PC-9 (cell line): ENCODE results near the gene SLC10A7. TPM values are rescaled to one million over a fixed set of nuclear protein-coding genes. Genes with fewer than 3 reads are reported as not detected.

Experiments
- BruUV-seq: library from RNA; stranded (reverse); fragments of 400-500 nt; replicated peaks from 2 replicates; lab custom pipeline; 2021; lab: Mats Ljungman, UMichigan
- CTCF ChIA-PET: fragments of 300-600 bp; sonication (Branson Sonifier 250); formaldehyde crosslinking; loops from one replicate; lab custom pipeline; 2022; ENCODE audit warnings: antibody characterized with exemption; lab: Charles Lee
- POLR2A ChIA-PET: fragments of 300-600 bp; sonication (Branson Sonifier 250); formaldehyde crosslinking; loops from one replicate; lab custom pipeline; 2022; ENCODE audit warnings: antibody characterized with exemption; ENCODE audit not compliant: unreplicated experiment; lab: Charles Lee
- DNase-seq, 2 experiments: peaks; one replicate each; pipeline versions ENCODE4 v3.0.0 to v3.0.0-alpha.2; 2015 to 2022; ENCODE audit warnings: mixed read lengths in 1 of 2
- H2AFZ ChIP-seq: fragments of 200-600 bp; sonication (generic); 2 replicates; pipeline ENCODE4 v1.8.1; 2017; ENCODE audit warnings: antibody characterized with exemption
- H3F3A ChIP-seq: fragments of 200-600 bp; sonication (generic); 2 replicates; pipeline ENCODE4 v1.8.1; 2017; ENCODE audit warnings: antibody characterized with exemption, mild to moderate bottlenecking, low read depth; ENCODE audit not compliant: insufficient read depth
- H3K27ac ChIP-seq: fragments of 200-600 bp; sonication (generic); 2 replicates; pipeline ENCODE4 v1.6.1; 2016; ENCODE audit warnings: mixed run types
- H3K27me3 ChIP-seq: fragments of 200-600 bp; sonication (generic); 2 replicates; pipeline ENCODE4 v1.6.1; 2016; ENCODE audit warnings: low read depth, mixed run types; ENCODE audit not compliant: insufficient read depth
- H3K36me3 ChIP-seq: fragments of 200-600 bp; sonication (generic); 2 replicates; pipeline ENCODE4 v1.6.1; 2016; ENCODE audit warnings: low read depth, mixed run types
- H3K4me1 ChIP-seq: fragments of 200-600 bp; sonication (generic); replicated peaks from 2 replicates; pipeline ENCODE4 v1.6.1; 2016; ENCODE audit warnings: mixed run types; ENCODE audit not compliant: insufficient read depth
- H3K4me2 ChIP-seq: fragments of 200-600 bp; sonication (generic); 2 replicates; pipeline ENCODE4 v1.6.1; 2017; ENCODE audit warnings: mixed run types
- H3K4me3 ChIP-seq: fragments of 200-600 bp; sonication (generic); 2 replicates; pipeline ENCODE4 v1.6.1; 2016; ENCODE audit warnings: mixed run types
- H3K79me2 ChIP-seq: fragments of 200-600 bp; sonication (generic); 2 replicates; pipeline ENCODE4 v1.6.1; 2017; ENCODE audit warnings: low read depth, mixed run types
- H3K9me2 ChIP-seq: fragments of 200-600 bp; sonication (generic); 2 replicates; pipeline ENCODE4 v1.8.1; 2017; ENCODE audit warnings: mild to moderate bottlenecking; ENCODE audit not compliant: insufficient read depth
- H3K9me3 ChIP-seq: fragments of 200-600 bp; sonication (generic); 2 replicates; pipeline ENCODE4 v1.8.1; 2016; ENCODE audit warnings: low read depth; ENCODE audit not compliant: insufficient read depth
- H4K20me1 ChIP-seq: fragments of 200-600 bp; sonication (generic); 2 replicates; pipeline ENCODE4 v1.8.1; 2017; ENCODE audit not compliant: insufficient read depth
- EZH2 ChIP-seq: fragments of 200-600 bp; sonication (generic); IDR thresholded peaks from 2 replicates; pipeline ENCODE4 v1.8.0; 2017; ENCODE audit warnings: antibody characterized with exemption, low read depth
- intact Hi-C: fragments of 100-400 bp; cut with micrococcal nuclease; formaldehyde crosslinking; loops from one replicate; pipeline ENCODE4 v1.10.0; 2022; ENCODE audit not compliant: unreplicated experiment
- total RNA-seq: library from RNA; stranded (reverse); gene quantifications from 2 replicates; pipeline ENCODE4 v1.2.3, GENCODE V29; 2021
- TF ChIP-seq, protein P1 (sequence below): fragments of 200-600 bp; sonication (generic); conservative IDR thresholded peaks from 2 replicates; pipeline ENCODE4 v1.6.1; 2017; ENCODE audit warnings: mixed run types, antibody characterized with exemption, mild to moderate bottlenecking, moderate library complexity

Gene SLC10A7
- total RNA-seq, 1 experiment from 2014 or later, result 11.4 TPM

DNA sequence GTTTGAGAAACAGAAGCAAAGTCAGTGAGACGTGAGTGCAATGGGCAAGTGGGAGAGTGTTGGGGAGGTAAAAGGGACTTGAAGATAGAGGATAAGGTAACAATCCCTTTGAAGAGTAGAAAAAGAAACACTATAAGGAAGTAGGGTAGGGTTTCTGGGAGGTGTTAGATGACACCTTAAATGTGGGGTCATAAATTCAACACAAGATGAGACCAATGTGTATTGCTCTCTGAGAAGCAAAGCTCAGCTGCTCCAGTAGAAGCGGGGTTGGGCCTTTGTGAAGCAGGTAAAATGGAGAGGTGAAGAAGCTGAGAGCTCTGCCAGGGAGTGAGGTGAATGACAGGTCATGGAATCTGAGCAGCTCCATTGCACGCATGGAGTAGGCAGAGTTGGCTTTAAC lies 222.1 kb downstream of the SLC10A7 start:
- ChIA-PET POLR2A (no interaction called here), CTCF (no interaction called here)
- Histone ChIP-seq H4K20me1 (no peaks in the 10 kb centered on the region), H3K79me2 (no peaks in the 10 kb centered on the region), H3K36me3 (no peaks in the 10 kb centered on the region), H2AFZ (no peak overlapping the region), H3K4me3 (no peak overlapping the region), H3K27me3 (no peaks in the 10 kb centered on the region), H3K4me2 (no peak overlapping the region), H3K27ac (no peak overlapping the region), H3K9me3 (no peaks in the 10 kb centered on the region), H3K4me1 (no peaks in the 10 kb centered on the region), H3K9me2 (no peaks in the 10 kb centered on the region), H3F3A (no peaks in the 10 kb centered on the region)
- BruUV-seq, result no TSS peak
- no peak for DNase-seq
- TF ChIP-seq, protein P1, sequence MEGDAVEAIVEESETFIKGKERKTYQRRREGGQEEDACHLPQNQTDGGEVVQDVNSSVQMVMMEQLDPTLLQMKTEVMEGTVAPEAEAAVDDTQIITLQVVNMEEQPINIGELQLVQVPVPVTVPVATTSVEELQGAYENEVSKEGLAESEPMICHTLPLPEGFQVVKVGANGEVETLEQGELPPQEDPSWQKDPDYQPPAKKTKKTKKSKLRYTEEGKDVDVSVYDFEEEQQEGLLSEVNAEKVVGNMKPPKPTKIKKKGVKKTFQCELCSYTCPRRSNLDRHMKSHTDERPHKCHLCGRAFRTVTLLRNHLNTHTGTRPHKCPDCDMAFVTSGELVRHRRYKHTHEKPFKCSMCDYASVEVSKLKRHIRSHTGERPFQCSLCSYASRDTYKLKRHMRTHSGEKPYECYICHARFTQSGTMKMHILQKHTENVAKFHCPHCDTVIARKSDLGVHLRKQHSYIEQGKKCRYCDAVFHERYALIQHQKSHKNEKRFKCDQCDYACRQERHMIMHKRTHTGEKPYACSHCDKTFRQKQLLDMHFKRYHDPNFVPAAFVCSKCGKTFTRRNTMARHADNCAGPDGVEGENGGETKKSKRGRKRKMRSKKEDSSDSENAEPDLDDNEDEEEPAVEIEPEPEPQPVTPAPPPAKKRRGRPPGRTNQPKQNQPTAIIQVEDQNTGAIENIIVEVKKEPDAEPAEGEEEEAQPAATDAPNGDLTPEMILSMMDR, result no peak
- no peak for TF ChIP-seq EZH2
- intact Hi-C loops, result no loop called here

- H3K79me2 ChIP-seq, result no peaks in the 10 kb centered on the region
- no peaks in the 10 kb centered on the region for H4K20me1 ChIP-seq
- ChIA-PET POLR2A (no interaction called here), CTCF (no interaction called here)
- no TSS peak for BruUV-seq
- no peaks in the 10 kb centered on the region for H3K27me3 ChIP-seq
- intact Hi-C loops, result no loop called here
- TF ChIP-seq, protein P1, result no peak
- TF ChIP-seq EZH2, result no peak
- no peaks in the 10 kb centered on the region for H3K9me3 ChIP-seq
- no peaks in the 10 kb centered on the region for H3K4me1 ChIP-seq
- H3K9me2 ChIP-seq, result no peaks in the 10 kb centered on the region
- no peaks in the 10 kb centered on the region for H3F3A ChIP-seq
- no peak overlapping the region for H3K27ac ChIP-seq
- H3K36me3 ChIP-seq, result no peaks in the 10 kb centered on the region
- H3K4me3 ChIP-seq, result no peak overlapping the region
- no peak overlapping the region for H3K4me2 ChIP-seq
- H2AFZ ChIP-seq, result no peak overlapping the region
- no peak for DNase-seq
Observed at GRCh38 chr4:146294776-146295175, 227.0 kb downstream of the SLC10A7 start.

DNA sequence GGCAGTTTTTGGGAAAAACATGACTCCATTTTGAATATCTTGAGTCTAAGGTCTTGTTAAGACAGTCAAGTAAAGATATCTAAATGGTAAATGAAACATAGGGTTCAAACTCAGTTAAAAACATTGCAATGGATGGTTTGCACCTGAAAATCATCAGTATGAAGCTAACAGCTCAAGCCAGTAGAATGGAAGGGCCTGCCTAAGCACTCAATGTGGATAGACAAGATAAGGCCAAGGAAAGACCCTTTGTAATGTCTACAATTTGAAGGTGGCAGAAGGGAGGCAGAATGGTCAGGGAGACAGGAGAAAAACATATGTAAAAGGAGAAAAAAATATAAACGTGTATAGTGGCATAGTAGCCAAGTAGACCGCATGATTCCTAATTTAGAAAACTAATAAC lies 229.2 kb downstream of the SLC10A7 start:
- no peaks in the 10 kb centered on the region for H3K27me3 ChIP-seq
- no peak for TF ChIP-seq EZH2
- TF ChIP-seq, protein P1, result no peak

More for the DNA sequence above, 229.2 kb downstream of the SLC10A7 start:
- H4K20me1 ChIP-seq, result no peaks in the 10 kb centered on the region
- no peak overlapping the region for H3K4me3 ChIP-seq
- no peaks in the 10 kb centered on the region for H3K79me2 ChIP-seq
- no peak overlapping the region for H3K4me2 ChIP-seq
- CTCF ChIA-PET, result no interaction called here
- no peaks in the 10 kb centered on the region for H3K4me1 ChIP-seq
- H3K9me2 ChIP-seq, result no peaks in the 10 kb centered on the region
- no peaks in the 10 kb centered on the region for H3K36me3 ChIP-seq
- intact Hi-C loops, result no loop called here
- H3F3A ChIP-seq, result no peaks in the 10 kb centered on the region
- no peak overlapping the region for H2AFZ ChIP-seq
- DNase-seq, result no peak
- POLR2A ChIA-PET, result interaction anchor here (0.7 kb wide), 1 partner anchor 606 kb away, joined by 5 read pairs; no protein-coding TSS in a partner anchor
- no TSS peak for BruUV-seq
- H3K27ac ChIP-seq, result no peak overlapping the region
- no peaks in the 10 kb centered on the region for H3K9me3 ChIP-seq
